ENCODE data around the gene CAPN1. TPM values are rescaled to one million over a fixed set of nuclear protein-coding genes. Genes with fewer than 3 reads are reported as not detected.
A peak's percentile ranks its signal among the peaks of the same experiment; 100 is the strongest.
"Not testable (repeated sequence)": the region's sequence is repeated elsewhere in the genome, so short reads cannot be mapped to it uniquely, and the experiment has no call there.

The CAPN1 gene
- total RNA-seq, 4 donors from 2014 or later: 52.7 to 153 (median 106) TPM

DNA sequence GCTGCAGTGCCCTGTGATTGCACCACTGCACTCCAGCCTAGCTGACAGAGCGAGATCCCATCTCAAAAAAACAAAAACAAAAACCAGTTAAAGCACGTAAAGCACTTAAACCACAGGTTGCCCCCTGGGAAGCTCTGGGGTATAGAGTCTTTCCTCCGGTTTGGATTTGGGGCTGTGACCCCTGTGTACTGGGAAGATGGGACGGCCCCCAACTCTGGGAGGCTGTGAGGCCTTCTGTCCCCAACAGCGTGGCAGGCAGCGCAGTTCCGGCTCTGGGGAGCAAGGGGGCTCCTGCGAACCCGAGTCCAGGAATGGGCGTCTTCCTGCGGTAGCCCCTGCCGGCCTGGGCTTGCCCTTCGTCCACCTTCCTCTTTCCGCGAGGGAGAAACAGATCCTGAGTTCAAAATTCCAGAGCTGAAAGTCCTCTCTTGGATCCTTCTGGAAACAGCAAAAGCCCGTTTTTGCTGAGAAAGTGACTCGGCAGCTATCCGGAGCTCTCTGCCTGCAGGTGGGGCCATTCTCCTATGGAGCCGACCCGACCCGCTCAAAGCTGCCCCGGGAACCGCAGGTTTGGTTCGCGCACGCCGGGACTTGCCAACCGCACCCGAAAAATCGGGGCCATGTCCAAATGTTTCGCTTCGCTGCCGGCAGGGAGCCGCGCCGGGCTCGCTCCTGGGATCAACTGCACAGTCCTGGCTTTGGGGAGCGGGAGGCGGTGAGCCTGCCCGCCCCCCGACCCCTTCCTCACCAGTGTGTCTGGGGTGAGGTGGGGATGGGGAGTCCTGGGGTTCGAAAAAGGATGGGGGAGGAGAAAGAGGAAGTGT is 43.8 kb downstream of the CAPN1 start:
- DNase-seq (peak; percentile 24 to 42), ATAC-seq (peak; percentile 59 to 67)
- intact Hi-C loops (cut with DNase I; ENCODE audit: low total_unique reads): no loop called here
- Histone ChIP-seq H3K4me3 (peak overlapping the region; percentile 46 to 60 (median 53)), H3K27me3 (no peaks in the 10 kb centered on the region), H3K4me1 (peaks cover 3 to 4% of the 10 kb centered on the region in 2 donors), H3K9me3 (no peaks in the 10 kb centered on the region), H3K27ac (peak overlapping the region; percentile 19 to 52 (median 42)), H3K36me3 (no peaks in the 10 kb centered on the region)
- in situ Hi-C loops (cut with MboI; ENCODE audit: low sequenced_read_pairs in 4 of 4): loop anchor here in 2 of 4 donors (5.0 to 10.0 kb wide), 2 partner anchors 89 to 92 kb away; partner anchors contain the start of gene CDC42EP2 (in 1 of the 2)
- TF ChIP-seq, protein P1, sequence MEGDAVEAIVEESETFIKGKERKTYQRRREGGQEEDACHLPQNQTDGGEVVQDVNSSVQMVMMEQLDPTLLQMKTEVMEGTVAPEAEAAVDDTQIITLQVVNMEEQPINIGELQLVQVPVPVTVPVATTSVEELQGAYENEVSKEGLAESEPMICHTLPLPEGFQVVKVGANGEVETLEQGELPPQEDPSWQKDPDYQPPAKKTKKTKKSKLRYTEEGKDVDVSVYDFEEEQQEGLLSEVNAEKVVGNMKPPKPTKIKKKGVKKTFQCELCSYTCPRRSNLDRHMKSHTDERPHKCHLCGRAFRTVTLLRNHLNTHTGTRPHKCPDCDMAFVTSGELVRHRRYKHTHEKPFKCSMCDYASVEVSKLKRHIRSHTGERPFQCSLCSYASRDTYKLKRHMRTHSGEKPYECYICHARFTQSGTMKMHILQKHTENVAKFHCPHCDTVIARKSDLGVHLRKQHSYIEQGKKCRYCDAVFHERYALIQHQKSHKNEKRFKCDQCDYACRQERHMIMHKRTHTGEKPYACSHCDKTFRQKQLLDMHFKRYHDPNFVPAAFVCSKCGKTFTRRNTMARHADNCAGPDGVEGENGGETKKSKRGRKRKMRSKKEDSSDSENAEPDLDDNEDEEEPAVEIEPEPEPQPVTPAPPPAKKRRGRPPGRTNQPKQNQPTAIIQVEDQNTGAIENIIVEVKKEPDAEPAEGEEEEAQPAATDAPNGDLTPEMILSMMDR (IDR thresholded peaks at IDR 0.05 in 4 of 5, conservative IDR thresholded peaks at IDR 0.05 in 1 of 5): peak in 4 of 5 experiments; percentile 13 to 48 (median 41)
- TF ChIP-seq POLR2A (IDR thresholded peaks at IDR 0.05): no peak

DNA sequence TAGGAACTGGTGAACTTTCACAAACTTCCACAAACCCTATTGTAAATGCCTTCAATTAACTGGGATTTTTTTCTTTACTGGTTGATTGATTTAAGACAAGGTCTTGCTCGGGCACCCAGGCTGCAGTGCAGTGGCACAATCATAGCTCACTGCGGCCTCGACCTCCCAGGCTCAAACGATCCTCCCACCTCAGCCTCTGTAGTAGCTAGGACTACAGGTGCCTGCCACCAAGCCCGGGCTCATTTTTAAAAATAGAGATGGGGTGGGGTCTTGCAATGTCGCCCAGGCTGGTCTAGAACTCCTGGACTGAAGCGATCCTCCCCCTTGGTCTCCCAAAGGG is 44.3 kb downstream of the CAPN1 start:
- Histone ChIP-seq H3K4me1 (peaks cover 3 to 4% of the 10 kb centered on the region in 2 donors), H3K36me3 (no peaks in the 10 kb centered on the region), H3K4me3 (peak overlapping the region; percentile 46 to 60 (median 53)), H3K9me3 (no peaks in the 10 kb centered on the region), H3K27me3 (no peaks in the 10 kb centered on the region), H3K27ac (no peak overlapping the region)
- intact Hi-C loops (cut with DNase I; ENCODE audit: low total_unique reads) (no loop called here), in situ Hi-C loops (cut with MboI; ENCODE audit: low sequenced_read_pairs in 4 of 4) (loop anchor here in 2 of 4 donors (5.0 to 10.0 kb wide), 2 partner anchors 89 to 91 kb away; partner anchors contain the start of gene CDC42EP2 (in 1 of the 2))
- DNase-seq (no peak), ATAC-seq (no peak)
- TF ChIP-seq POLR2A (IDR thresholded peaks at IDR 0.05): no peak
- TF ChIP-seq, protein P1 (IDR thresholded peaks at IDR 0.05 in 4 of 5, conservative IDR thresholded peaks at IDR 0.05 in 1 of 5): no peak

DNA sequence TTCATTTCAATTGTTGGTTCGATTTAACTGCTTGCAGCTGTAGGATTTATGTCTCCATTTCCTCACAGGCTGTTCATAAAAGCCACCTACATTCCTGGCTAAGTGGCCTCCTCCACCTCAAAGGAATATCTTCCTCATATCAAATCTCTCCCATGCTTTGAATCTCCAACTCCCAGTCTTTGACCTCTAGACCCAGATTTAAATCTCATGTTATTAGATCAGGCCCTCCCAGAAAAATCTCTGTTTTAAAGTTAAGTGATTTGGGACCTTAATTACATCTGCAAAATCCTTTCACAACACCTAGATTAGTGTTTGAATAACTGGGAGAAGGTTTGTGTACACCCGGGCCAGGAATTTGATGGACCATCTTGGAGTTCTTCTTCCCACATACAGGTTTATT is 46.2 kb downstream of the CAPN1 start:
- Histone ChIP-seq H3K27me3 (no peaks in the 10 kb centered on the region), H3K27ac (no peak overlapping the region), H3K9me3 (no peaks in the 10 kb centered on the region), H3K36me3 (no peaks in the 10 kb centered on the region), H3K4me3 (no peak overlapping the region), H3K4me1 (peaks cover 3 to 4% of the 10 kb centered on the region in 2 donors)
- in situ Hi-C loops (cut with MboI; ENCODE audit: low sequenced_read_pairs in 4 of 4): loop anchor here in 2 of 4 donors (5.0 to 10.0 kb wide), 2 partner anchors 87 to 89 kb away; partner anchors contain the start of gene CDC42EP2 (in 1 of the 2)
- no peak for DNase-seq
- ATAC-seq: no peak
- intact Hi-C loops (cut with DNase I; ENCODE audit: low total_unique reads): no loop called here
- TF ChIP-seq, protein P1 (IDR thresholded peaks at IDR 0.05 in 4 of 5, conservative IDR thresholded peaks at IDR 0.05 in 1 of 5): no peak
- TF ChIP-seq POLR2A (IDR thresholded peaks at IDR 0.05): no peak

DNA sequence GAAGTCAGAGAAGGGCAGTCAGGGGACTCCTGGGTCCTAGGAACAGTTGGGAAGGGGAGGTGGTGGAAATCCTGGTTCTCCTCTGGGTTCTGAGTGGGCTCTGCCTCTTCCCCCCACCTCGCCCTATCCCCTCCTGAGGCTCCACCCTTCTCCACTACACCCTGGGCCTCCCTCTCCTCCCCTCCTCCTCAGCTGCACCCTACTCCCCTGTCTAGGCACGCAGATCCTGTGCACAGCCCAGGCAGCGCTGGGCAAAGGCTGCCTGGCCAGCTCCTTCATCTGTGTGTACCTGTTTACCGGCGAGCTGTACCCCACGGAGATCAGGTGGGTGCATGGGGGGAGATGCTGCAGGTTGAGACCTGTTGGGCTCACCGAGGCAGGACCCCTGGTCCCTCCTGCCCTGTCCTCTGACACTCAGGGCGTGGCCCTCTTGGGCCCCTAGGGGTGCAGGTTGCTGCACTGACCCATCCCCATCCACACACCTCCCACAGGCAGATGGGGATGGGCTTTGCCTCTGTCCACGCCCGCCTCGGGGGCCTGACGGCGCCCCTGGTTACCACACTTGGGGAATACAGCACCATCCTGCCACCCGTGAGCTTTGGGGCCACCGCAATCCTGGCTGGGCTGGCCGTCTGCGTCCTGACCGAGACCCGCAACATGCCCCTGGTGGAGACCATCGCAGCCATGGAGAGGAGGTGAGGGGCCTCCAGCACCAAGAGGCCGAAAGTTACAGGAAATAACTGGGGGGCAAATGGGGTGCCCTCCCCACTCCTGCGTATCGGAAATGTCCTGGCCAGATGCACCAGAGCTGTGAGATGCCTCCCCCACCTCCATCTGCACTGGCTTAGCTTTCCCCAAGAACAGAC is 54.7 kb downstream of the CAPN1 start:
- Histone ChIP-seq H3K36me3 (no peaks in the 10 kb centered on the region), H3K27me3 (no peaks in the 10 kb centered on the region), H3K9me3 (no peaks in the 10 kb centered on the region), H3K4me3 (no peak overlapping the region), H3K4me1 (no peaks in the 10 kb centered on the region), H3K27ac (no peak overlapping the region)
- in situ Hi-C loops (cut with MboI; ENCODE audit: low sequenced_read_pairs in 4 of 4) (no loop called here), intact Hi-C loops (cut with DNase I; ENCODE audit: low total_unique reads) (no loop called here)
- ATAC-seq (no peak), DNase-seq (no peak)
- TF ChIP-seq POLR2A (IDR thresholded peaks at IDR 0.05): no peak
- TF ChIP-seq, protein P1 (IDR thresholded peaks at IDR 0.05 in 4 of 5, conservative IDR thresholded peaks at IDR 0.05 in 1 of 5): no peak

DNA sequence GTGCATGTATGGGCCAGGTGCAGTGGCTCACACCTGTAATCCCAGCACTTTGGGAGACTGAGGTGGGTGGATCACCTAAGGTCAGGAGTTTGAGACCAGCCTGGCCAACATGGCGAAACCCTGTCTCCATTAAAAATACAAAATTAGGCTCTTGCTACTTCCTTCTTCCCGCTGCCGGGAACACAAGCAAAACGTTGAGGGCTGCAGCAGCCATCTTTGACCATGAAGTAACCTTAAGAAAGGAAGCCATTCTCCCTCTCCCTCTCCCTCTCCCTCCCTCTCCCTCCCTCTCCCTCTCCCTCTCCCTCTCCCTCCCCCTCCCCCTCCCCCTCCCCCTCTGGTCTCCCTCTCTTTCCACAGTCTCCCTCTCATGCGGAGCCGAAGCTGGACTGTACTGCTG is 56.6 kb downstream of the CAPN1 start:
- H3K27me3 ChIP-seq; DNase-seq; H3K36me3 ChIP-seq; H3K4me1 ChIP-seq; intact Hi-C loops (cut with DNase I; ENCODE audit: low total_unique reads); ATAC-seq; H3K27ac ChIP-seq; H3K9me3 ChIP-seq; in situ Hi-C loops (cut with MboI; ENCODE audit: low sequenced_read_pairs in 4 of 4); H3K4me3 ChIP-seq: not testable (repeated sequence)

All from gastrocnemius medialis (tissue), 4 donors.